ENCODE measurements around the gene CHAD. TPM values are rescaled to one million over a fixed set of nuclear protein-coding genes. Genes with fewer than 3 reads are reported as not detected.

CHAD gene
- total RNA-seq, 1 donor from 2014 or later = not detected

- Histone ChIP-seq H3K27ac (no peak overlapping the region), H3K9me3 (no peaks in the 10 kb centered on the region), H3K27me3 (peaks cover 12% of the 10 kb centered on the region), H3K36me3 (peaks cover 8% of the 10 kb centered on the region), H3K4me1 (peaks cover 4% of the 10 kb centered on the region), H3K4me3 (no peak overlapping the region)
- no peak for TF ChIP-seq CTCF (IDR thresholded peaks at IDR 0.05)
- intact Hi-C loops (cut with DNase I) = no loop called here
- no peak for DNase-seq
- ATAC-seq = no peak
Measured at GRCh38 chr17:50464121-50464520, 4.6 kb downstream of the CHAD start.

GRCh38 chr17:50462446-50462845, 6.2 kb downstream of the CHAD start:
- no peak for TF ChIP-seq CTCF (IDR thresholded peaks at IDR 0.05)
- Histone ChIP-seq H3K4me3 (no peak overlapping the region), H3K27me3 (no peaks in the 10 kb centered on the region), H3K4me1 (no peaks in the 10 kb centered on the region), H3K36me3 (peaks cover 8% of the 10 kb centered on the region), H3K9me3 (no peaks in the 10 kb centered on the region), H3K27ac (no peak overlapping the region)
- DNase-seq (no peak), ATAC-seq (no peak)
- intact Hi-C loops (cut with DNase I) = no loop called here

GRCh38 chr17:50461550-50462132, 7.0 kb downstream of the CHAD start:
- no peak for TF ChIP-seq CTCF (IDR thresholded peaks at IDR 0.05)
- no peak overlapping the region for H3K4me3 ChIP-seq
- no peaks in the 10 kb centered on the region for H3K27me3 ChIP-seq
- no peaks in the 10 kb centered on the region for H3K4me1 ChIP-seq
- no peaks in the 10 kb centered on the region for H3K9me3 ChIP-seq
- H3K36me3 ChIP-seq = peaks cover 8% of the 10 kb centered on the region
- intact Hi-C loops (cut with DNase I) = no loop called here
- no peak for DNase-seq
- no peak overlapping the region for H3K27ac ChIP-seq
- ATAC-seq = no peak

- intact Hi-C loops (cut with DNase I) = no loop called here
- no peaks in the 10 kb centered on the region for H3K9me3 ChIP-seq
- DNase-seq (no peak), ATAC-seq (no peak)
- no peaks in the 10 kb centered on the region for H3K4me1 ChIP-seq
- H3K27ac ChIP-seq = no peak overlapping the region
- H3K27me3 ChIP-seq = no peaks in the 10 kb centered on the region
- no peak for TF ChIP-seq CTCF (IDR thresholded peaks at IDR 0.05)
- H3K4me3 ChIP-seq = no peak overlapping the region
- peaks cover 8% of the 10 kb centered on the region for H3K36me3 ChIP-seq
Measured at GRCh38 chr17:50460831-50461526, 7.7 kb downstream of the CHAD start.

- ATAC-seq = no peak
- intact Hi-C loops (cut with DNase I) = no loop called here
- Histone ChIP-seq H3K9me3 (no peaks in the 10 kb centered on the region), H3K36me3 (peaks cover 8% of the 10 kb centered on the region), H3K4me3 (no peak overlapping the region), H3K4me1 (no peaks in the 10 kb centered on the region), H3K27me3 (no peaks in the 10 kb centered on the region), H3K27ac (no peak overlapping the region)
- no peak for TF ChIP-seq CTCF (IDR thresholded peaks at IDR 0.05)
- DNase-seq = no peak
Measured at GRCh38 chr17:50459756-50460155, 8.9 kb downstream of the CHAD start.
